HG03521 (cell line): Measurements from ENCODE around the gene SLC16A10.

Experiments used
- ATAC-seq: cut with Tn5 transposase; IDR thresholded peaks from one replicate; pipeline ENCODE4 v1.9.1; 2021; ENCODE audit warnings: mild to moderate bottlenecking, moderate library complexity; ENCODE audit not compliant: unreplicated experiment

SLC16A10 gene

DNA sequence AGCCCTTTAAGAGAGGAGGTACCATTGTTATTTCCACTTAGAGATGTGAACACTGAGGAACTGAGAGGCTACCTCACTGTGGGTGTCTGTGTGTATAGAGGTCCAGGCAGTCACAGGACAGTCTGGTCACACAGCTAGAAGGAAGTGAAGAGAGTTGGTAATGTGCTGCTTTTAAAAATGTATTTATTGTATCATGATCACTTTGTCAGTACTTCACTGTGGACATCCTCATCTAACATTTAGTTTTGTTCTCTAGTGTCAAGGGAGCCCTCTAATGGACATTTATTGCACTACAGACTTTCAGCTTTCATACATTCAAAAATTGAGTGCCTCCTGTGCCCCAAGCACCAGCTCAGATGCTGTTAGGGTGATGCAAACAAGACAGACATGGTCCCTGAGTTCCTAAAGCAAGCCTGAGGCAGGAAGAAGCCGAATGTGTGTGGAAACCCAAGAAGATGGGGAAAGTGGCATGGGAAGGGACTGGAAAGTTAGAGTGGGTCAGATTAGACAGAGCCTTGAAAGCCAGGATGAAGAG is 123.0 kb downstream of the SLC16A10 start:
- no peak for ATAC-seq

DNA sequence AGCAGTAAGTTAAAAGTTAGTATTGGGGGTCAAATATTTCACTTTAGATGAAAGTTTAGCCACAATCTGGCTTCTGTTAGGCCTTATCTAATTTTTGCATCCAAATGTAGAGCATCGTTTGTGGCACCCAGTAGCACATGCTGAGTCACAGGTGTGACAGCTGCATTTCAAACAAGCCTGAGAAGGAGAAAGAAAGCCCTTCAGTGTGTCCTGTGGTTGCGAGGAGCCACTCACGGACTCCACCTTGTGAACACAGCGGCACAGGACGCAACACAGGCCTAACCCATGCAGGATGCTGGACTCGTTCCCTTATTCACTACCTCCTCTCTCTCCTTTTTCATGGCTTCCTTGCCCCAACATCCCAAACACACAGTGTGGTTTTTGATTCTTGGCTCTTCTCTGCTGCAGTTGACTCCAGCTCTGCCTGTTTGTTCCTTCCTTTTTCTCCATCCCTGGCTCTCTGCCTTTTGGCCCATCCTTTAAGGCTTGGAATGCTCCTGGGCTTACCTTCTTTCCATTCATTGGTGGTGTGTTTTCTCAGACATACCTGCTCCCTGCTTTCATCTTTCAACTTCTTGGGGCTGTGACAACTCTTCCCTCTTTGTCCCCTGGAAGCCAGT is 124.2 kb downstream of the SLC16A10 start:
- no peak for ATAC-seq

DNA sequence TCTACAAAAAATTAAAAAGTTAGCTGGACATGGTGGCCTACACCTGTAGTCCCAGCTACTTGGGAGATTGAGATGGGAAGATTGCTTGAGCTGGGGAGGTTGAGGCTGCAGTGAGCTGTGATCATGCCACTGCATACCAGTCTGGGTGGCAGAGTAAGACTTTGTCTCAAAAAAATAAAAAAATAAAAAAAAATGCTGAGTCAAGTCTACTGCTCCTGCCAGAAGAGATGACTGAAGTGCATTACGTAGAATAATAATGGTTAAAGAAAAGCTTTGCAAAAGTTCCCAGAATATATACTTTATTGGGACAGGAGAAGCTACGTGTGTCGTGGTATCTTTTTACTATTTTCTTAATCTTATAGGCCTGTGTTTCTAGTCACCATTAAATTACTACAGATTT is 125.3 kb downstream of the SLC16A10 start:
- no peak for ATAC-seq

DNA sequence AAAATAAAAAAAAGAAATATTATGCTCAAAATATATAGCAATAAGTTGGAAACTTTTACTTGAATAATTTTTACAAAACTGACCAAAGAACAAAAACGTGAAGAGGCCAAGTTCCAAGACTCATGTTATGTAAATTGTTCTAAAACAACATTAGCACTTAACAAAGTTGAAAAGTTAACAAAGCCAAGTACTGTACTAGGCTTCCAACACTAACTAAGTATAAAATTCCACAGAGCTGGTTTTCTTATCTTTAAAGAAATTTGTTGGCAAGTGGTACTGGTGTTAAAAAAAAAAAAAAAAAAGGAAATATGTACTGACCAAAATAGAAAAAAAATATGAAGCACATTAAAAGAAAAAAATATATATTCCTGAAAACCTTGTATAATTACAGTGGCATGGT is 127.8 kb downstream of the SLC16A10 start:
- no peak for ATAC-seq

DNA sequence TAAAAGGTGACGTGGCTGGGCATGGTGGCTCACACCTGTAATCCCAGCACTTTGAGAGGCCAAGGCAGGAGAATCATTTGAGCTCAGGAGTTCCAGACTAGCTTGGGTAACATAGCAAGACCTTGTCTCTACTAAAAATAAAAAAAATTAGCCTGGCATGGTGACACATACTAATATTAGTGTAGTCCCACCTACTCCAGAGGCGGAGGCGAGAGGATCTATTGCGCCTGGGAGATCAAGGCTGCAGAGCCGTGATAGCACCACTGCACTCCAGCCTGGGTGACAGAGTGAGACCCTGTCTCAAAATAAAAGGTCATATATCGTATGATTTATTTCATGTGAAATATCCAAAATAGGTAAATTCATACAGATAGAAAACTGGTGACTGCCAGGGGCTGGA is 132.5 kb downstream of the SLC16A10 start:
- ATAC-seq, result no peak

DNA sequence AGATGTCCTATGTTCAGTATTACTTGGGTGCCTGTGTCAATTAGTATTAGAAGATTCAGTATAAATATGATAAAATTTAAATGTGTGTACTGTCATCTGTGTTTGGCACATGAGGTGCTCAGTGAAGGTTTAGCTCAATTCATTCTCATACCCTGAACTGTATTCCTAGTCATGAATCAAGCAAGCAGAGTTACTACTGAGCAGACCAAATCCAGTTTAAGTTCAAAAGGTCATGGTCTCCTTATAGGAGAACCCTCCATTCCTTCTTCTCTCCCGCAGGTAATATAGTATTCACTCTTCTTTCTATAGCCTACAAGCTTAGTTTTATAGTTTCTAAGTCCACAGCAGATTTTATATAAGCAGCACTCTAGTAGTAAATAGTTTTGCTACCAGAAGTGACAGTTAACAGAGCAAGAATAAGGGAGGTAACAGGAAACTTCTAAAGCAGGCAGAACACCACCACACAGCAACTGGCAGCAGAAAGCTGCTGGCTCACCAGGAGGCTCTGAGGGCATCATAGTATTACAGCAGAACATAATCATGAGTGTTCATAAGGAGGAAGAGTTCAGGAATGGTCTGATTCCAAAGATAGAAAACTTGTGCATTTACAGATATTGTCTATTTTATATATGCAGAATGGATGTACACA is 133.2 kb downstream of the SLC16A10 start:
- no peak for ATAC-seq

DNA sequence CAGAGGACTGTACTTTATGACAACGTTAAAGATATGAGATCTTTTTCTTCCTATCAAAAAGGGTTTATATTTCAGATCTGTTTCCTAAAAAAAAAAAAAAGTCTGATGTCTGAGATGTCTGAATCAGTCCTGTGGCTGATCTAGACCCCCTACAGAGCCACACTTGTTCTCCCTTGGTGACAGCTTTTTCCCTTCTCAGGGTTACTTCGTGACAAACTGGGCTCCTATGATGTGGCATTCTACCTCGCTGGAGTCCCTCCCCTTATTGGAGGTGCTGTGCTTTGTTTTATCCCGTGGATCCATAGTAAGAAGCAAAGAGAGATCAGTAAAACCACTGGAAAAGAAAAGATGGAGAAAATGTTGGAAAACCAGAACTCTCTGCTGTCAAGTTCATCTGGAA is 134.5 kb downstream of the SLC16A10 start:
- ATAC-seq, result no peak

DNA sequence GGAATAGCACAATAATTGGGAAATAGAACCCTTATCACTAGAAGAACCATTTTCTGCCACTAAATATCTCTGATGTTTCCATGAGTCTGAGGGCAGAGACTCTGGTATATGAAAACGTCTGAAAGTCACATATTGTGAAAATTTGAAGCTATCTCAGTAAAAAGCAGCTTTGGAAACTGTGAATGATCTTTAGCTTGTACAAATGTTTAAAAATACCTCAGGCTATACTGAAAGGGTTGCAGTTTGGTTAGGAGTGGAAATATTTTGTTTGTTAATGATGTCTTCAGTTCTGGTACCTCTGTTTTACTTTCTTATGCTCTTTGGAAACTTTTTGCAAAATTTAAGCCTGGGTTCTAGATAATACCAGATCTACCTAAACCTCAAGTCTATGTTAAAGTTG is 135.0 kb downstream of the SLC16A10 start:
- no peak for ATAC-seq

DNA sequence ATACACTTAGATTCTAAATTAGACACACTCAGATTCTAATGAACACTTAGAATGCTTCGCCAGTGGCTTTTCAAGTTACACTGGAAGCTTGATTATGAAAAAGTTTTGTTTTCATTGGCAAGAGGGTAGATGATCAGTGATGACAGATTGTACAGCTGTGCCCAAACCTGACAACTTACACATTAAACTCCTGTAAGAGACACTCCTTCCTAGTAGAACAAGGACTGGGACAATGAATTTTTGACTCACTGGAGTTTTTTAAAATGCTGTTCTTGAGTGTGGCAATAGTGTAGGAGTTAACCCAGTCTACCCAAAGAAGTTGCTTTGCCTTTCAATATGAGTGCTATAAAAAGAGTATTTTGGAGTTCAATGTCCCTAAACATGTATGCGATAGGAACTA is 140.8 kb downstream of the SLC16A10 start:
- ATAC-seq, result no peak

DNA sequence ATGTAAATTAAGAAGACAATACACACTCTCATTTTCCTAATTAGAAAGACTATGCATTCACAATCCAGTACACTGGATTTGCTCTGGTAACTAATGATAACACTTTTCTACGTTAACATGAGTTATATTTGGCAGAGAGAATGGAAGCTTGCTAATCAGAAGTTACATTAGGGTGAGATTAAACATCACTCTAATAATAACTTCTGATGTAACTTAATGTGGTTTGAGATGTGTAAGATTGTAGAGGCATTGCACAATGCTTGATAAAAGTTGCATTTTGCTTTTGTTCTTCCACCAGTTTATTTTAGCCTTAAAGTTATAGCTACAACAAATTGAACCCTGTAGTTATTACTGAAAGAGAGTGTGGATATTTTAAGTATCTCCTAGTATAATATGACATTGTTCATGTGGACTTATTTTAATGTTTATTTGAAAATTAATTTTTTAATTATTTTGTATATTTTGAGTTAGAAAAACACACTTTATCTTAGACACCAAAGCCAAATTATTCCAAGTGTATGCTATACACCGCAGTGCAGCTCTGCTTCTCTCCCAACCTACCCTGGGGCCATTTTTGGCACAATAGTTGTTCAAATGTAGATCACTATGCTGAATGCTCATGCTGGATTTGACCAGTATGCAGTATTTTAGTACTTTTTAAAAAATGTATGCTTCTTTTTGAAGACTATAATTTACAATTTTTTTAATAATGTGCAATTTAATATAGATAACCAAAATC is 143.2 kb downstream of the SLC16A10 start:
- no peak for ATAC-seq

DNA sequence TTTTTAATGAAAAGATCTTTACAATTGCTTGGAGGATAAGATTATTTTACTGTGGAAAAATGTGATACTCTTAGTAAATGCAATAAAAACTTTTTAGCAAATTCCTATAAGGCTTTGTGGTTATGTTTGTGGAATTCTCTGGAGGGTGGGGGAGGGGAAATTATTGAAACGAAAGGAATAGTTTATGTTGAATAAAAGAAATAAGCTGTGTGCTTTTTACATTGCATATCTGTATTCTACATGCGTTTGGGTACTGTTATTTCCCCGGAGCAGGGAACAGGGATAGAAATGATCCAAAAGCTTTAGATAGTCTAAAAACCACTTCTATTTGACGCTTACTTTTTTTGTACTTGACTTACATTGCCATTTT is 143.8 kb downstream of the SLC16A10 start:
- ATAC-seq, result no peak

DNA sequence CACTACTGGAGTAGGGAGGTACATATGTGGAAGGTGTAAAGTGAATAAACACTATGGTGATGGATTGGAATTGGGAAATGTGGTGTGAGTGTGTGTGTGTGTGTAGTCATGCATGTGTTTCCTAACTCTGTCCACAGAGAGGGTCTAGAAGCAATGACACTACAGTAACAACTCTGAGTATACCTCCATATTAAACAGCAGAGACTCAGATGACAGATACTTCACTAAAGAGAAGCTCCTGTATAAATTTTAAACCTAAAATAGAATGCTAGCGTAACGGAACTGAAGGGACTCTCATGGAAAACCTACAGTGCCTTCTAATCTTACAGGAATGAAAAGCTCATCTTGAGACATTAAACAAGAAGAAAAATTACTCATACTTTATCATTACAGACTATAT is 150.5 kb downstream of the SLC16A10 start:
- no peak for ATAC-seq

DNA sequence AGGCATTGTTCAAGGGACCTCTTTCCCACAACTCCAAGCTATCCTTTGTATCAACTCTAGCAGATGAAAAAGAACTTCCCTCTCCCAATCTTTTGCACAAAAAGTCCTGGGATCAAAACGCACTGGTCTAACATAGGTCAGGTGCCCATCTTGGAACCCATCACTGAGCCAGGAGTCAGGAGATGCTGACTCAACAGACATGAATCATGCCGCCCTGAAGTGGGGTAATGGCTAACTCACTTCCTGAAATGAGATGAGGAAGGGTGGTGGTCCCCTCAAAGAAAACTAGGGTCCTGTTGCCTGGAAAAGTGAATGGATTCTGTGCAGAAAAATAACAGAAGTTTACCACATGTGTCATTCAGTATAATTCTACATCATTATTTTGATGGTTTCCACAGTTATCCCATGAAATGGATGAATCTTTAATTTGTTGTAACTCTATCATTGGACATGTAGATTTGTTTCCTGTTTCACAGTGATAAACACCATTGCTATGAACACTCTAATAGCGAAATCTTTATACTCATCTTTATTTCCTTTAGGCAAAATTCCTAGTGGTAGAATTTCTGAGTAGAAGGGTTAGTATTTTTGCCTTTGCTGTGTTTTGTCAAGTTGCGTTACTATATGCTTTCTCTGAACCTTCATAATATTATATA is 151.3 kb downstream of the SLC16A10 start:
- no peak for ATAC-seq

DNA sequence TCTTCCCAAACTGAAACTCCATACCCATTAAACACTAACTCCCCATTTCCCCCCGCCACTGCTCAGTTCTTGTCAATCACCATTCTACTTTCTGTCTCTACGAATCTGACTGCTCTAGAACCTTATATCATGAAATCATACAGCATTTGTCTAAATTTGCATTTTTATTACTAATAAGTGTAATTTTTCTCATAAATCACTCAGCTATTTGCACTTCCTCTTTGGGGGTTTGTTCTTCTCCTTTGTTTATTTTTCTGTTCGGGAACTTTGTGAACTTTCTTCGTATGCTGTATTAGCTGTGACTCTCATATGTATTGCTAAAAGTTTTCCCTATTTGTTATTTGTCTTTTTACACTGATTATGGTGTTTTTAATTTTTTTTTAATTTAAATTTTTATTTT is 152.2 kb downstream of the SLC16A10 start:
- ATAC-seq, result no peak

DNA sequence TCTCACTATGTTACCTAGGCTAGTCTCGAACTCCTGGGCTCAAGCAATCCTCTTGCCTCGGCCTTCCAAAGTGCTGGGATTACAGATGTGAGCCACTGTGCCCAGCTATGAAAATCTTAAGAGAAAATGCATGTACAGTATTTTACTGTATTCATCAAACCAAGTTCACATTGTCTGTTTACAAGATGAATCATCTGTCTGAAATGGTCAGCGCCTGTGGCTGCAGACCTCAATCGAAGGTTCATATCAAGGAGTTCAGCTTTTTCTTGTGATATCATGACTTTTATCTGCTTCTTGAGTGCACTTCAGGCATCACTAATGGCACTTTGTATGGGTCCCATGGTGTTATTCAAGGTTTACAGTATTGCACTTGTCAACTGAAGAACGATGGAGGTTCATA is 155.1 kb downstream of the SLC16A10 start:
- ATAC-seq, result no peak

DNA sequence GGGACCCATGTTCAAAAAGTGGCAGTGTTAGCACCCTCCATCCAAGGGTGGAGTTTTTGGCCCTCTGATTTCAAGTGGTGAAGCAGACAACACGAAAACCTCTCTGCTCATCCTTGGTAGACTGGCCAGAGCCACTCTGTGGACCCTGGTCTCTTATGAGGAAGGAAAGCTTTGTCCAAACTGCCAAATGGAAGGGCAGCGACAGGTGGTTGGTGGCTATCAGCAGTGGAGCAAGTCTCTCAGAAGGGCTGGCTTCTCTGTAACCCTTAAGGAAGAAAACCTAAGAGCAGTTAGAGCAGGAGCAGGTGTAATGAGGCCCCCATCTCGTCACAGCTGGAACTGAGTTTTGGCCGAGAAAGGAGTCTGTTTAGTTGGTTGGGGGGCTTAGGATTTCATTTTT is 155.8 kb downstream of the SLC16A10 start:
- ATAC-seq, result no peak

DNA sequence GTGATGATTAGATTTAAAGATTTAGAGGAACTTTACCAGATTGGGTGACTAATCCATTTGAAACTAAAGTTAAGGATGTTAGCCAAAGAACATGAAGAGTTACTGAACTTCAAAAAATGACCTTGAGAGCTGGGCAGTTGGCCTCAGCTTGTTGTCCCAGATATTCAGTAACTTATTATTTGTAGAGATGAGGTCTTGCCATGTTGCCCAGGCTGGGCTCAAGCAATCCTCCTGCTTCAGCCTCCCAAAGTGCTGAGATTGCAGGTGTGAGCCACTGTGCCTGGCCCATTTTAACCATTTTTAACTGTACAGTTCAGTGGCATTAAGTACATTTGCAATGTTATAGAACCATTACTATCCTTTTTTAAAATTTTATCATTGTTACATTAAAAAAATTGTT is 161.5 kb downstream of the SLC16A10 start:
- no peak for ATAC-seq

DNA sequence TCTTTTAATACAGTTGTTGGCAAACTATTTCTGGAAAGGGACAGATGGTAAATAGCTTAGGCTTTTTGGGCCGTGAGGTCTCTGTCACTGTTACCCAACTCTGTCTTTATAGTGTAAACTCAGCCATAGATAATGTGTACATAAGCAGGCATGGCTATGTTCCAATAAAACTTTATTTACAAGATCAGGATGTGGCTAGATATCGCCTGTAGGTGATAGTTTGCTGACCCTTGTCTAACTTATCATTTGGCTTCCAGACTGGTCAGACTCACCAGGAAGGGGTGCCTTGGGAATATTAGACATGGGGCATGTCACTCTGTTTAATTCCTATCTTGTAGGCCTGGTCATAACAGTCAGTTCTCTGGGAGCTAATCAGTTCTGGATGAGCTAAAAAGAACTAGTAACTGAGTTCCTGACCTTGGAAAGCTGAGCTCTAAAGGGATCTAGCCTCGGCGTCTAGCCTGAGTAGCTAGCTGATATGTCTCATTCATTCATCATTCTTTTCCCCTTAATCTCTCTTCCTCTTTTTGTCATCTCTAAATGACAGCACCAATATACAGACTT is 163.6 kb downstream of the SLC16A10 start:
- ATAC-seq, result no peak

DNA sequence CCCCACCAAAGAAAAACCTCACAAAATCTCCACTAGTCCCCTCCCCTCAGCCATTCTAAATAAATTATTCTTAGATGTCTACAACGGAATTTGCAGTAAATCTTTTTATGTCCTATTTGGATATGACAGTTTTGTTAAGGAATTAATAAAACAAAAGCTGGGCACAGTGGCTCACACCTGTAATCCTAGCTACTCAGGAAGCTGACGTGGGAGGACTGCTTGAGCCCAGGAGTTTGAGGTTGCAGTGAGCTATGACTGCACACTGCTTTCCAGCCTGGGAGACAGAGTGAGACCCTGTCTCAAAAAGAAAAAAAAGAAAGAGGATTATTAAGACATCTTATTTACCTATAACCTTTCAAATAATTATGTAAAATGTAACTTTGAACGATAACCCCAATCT is 165.4 kb downstream of the SLC16A10 start:
- no peak for ATAC-seq

DNA sequence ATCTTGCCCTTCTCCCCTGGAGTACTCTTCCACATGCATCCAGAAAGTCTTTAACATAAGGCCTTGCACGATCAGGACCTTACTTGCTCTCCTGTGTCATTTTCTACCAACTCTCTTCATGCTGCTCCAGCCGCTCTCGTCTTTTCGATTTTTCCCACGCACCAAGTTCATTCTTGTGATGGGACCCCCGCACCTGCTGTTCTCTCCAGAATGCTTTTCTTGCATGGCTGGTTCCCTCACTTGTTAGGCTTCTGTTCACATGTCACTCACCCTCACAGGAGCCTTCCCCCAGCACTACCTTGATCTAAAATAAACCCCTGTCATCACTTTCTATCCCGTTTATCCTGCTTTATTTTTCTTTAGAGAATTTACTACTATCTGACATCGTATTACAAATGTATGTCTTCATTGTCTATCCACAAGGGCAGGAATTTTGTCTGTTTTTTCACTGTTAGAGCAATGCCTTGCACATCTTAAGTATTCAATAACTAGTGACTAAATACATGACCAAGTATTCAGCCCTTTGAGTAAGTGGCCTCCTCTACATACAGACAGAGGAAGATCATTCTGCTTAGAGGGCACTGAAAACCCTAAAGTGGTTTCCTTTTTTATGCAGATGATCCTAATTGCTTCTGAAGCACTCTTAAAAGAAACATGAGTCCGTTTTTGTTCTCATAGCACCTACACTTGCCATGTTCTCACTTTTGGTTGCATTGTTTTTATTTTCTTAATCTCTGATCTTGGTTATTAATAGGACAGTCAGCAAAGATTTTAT is 166.9 kb downstream of the SLC16A10 start:
- no peak for ATAC-seq

DNA sequence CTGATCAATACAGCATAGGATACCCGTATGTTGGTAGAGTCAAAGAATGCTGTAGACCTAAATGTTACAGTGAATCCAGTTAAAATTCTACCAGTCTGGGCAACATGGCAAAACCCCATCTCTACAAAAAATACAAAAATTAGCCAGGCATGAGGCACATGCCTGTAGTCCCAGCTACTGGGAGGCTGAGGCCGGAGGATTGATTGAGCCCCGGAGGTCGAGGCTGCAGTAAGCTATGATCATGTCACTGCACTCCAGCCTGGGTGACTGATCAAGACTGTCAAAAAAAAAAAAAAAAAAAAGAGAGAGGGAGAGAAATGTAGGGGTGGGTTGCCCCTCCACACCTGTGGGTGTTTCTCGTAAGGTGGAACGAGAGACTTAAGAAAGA is 167.5 kb downstream of the SLC16A10 start:
- ATAC-seq, result no peak
